Activated CD4-positive, alpha-beta T cell treated with anti-CD3 and anti-CD28 coated beads, Interleukin-2, amount 50 U/mL, for 48 hours (primary cell): ENCODE results near the gene ABCD2.
A peak's percentile ranks its signal among the peaks of the same experiment; 100 is the strongest.
"Not testable (repeated sequence)": the region's sequence is repeated elsewhere in the genome, so short reads cannot be mapped to it uniquely, and the experiment has no call there.

Experiments
- DNase-seq, 2 experiments: peaks; one replicate each; pipeline ENCODE4 v3.0.0-alpha.2; 2020

Gene ABCD2

DNA sequence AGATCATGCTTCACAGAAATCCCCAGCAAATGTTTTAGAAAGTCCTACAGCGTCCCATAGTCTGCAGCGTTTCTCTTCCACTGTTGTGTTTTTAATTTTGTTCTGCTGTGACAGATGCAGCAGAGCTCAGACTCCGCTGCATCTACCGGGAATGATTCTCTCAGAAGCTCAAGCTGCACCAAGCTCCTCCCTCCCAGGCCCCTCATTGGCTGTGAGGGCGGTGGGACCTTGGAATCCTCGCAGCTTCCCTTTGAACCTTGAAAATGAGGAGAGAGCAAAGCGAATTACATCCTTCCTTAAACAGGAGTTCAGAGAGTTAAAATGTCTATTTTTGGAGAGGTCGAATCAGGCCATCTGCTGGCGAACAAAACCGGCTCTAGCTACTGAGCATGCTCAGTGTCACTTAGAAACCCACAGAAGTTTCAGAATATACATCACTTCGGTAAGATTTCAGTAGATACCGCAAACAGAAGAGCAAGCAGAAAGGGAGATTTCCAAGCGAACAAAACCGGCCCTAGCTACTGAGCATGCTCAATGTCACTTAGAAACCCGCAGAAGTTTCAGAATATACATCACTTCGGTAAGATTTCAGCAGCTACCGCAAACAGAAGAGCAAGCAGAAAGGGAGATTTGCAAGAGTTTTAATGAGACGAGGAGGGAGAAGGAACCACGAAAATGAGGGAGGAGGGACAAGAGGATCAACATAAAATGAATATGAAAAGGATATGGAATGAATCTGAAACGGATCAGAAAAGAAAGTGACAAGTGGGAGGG, at the start of gene ABCD2:
Gene ABCD2, minus strand, starts transcription at position 144 of the 774 bp plus-strand sequence. CDS start 188 bp downstream, outside the sequence.
- DNase-seq: peak; percentile 63 to 69

DNA sequence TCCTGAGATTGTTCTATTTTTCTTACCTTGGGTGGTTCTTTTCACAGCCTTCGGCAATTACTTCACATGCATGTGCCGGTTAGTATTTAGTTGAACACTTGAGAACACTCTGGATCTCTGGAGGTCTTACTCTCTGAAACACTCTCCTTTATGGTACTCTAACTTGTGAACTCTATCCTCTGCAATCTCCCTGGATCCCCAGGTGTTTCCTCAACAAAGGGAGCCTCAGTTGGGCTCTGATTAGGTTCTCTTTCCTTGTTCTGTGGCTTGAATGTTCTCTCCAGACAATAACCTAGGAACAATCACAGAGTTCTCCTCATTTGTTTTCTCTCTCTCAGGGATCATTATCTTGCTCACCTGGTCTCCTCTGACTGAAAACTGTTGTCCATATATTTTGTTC, 40.5 kb upstream of the ABCD2 start:
- no peak for DNase-seq

GRCh38 chr12:39647383-39647782, 27.8 kb upstream of the ABCD2 start:
- DNase-seq: no peak

DNA sequence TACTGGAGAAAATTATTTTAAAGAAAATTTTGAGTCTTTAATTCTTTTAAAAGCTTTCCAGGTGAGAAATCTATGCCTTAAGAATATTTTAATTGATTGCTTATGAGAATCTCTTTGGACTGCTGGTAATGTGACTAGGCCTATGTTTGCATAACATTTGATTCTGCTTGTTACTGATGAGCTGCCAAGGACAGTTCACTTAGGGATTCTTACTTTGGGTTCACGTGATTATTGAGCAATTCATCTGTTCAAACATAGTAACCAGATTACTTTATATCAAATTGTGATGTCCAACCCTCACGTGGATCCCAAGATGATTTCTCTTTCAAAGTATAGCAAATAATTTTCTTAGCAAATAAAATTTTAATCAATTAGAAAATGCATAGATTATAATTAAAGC, 27.4 kb upstream of the ABCD2 start:
- DNase-seq: no peak

- DNase-seq: no peak
These were observed 23.4 kb upstream of the ABCD2 start for GRCh38 chr12:39643052-39643451.

DNA sequence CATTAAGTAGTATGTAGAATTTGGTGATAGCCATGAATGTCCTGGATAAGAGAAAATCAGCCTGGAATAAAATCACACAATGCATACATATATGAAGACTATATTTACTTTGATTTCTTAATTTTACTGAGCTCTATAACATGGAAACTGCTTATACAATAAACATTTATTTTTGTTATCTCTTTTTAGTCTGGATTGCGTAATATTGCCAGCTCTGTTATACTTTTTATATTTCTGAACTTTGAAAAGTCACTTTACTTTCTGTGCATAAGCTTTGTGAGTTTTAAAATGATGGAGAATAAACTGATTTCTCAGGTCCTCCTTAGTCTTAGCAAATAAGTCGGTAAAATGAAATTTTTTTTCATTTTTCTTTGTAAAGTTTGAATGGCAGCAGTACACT, 19.2 kb upstream of the ABCD2 start:
- no peak for DNase-seq

- DNase-seq: no peak
These were observed 18.6 kb upstream of the ABCD2 start for GRCh38 chr12:39638178-39638577.

GRCh38 chr12:39632670-39633069, 13.1 kb upstream of the ABCD2 start:
- no peak for DNase-seq

DNA sequence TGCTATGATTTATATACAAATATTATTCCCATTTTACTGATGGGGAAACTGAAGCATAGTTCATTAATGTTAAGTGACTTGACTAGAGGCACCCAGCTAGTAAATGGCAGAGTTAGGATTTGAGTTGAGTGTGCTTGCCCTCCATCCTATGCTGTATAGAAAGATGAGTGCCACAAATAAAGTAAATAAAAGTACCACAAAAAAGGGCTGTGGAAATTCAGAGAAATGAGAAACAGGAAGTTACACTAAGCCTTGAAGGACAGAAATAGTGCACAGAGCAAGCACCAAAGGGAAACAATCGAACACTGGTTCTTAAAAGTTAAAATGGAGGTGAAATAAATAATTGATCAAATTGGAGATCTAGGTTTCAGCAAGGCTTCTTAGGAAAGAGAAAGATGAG, 9.2 kb upstream of the ABCD2 start:
- DNase-seq: no peak

GRCh38 chr12:39627914-39628313, 8.3 kb upstream of the ABCD2 start:
- DNase-seq: no peak

DNA sequence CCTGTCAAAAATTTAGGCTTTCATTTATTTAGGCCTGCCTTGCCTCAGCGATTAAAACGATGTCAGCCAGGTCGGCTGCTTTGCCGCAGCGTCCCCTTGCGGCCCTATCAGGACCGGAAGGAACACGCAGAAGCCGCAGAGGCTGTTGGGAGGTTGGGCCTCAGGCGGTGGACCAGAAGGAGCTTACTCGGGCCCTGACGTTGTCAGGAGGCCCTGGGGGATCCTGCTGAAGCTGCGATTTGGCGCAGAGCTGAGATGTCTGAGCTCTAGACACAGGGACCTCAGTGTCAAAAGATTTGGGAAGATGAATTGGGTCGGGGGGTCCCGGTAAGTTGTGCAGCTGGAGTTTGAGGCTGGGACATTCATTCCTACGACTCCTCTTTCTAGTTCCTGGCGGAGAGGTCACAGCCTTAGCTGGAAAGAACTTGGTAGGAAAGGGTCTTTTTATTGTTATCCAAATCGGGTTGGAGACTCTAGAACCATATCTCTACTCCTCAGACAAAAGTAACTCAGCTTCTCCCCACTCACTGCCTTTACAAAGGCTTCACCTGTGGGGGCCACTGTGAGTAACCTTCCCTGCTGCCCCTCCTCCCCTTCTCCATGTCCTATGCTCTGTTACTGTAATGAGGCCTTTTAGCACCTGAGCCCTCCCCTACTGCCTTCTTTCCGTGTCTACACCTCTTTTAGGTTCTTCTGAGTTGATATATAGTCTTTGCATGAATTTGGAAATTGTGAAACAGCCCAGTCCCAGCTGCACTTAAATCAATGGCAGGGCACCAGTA, 6.6 kb upstream of the ABCD2 start:
- no peak for DNase-seq

DNA sequence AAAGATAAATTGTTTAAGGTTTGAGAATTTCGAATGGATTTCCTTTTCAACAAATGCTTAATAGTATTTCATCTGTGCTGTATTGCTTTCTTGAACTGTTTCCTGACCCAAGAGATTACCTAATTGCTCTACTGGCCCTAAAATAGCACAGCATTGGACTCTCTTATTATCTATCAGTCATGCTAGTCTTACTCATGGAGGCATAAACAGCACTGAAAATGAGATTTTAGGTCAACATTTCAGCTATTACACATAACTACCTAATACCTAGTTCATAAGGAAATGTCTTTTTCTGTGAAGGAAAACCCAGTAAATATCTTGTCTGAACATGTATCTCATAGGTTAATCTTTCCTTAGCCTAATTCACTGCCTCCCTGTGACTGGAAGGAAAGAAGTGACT, 4.3 kb upstream of the ABCD2 start:
- no peak for DNase-seq

DNA sequence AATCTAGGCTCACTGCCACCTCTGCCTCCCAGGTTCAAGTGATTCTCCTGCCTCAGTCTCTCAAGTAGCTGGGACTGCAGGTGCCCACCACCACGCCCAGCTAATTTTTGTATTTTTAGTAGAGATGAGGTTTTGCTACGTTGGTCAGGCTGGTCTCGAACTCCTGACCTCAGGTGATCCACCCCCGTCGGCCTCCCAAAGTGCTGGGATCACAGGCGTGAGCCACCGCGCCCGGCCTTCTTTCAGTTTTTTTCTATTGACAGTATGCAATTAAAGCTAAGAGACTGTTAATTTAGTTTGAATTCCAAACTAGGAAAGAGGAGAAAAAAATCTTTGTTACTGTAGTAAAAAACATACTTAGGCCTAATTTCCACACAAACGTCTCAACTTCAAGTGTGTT, 3.6 kb upstream of the ABCD2 start:
- DNase-seq: not testable (repeated sequence)

- DNase-seq: peak in 1 of 2 experiments; percentile 22
These were observed 2.7 kb upstream of the ABCD2 start for GRCh38 chr12:39622306-39622705.

DNA sequence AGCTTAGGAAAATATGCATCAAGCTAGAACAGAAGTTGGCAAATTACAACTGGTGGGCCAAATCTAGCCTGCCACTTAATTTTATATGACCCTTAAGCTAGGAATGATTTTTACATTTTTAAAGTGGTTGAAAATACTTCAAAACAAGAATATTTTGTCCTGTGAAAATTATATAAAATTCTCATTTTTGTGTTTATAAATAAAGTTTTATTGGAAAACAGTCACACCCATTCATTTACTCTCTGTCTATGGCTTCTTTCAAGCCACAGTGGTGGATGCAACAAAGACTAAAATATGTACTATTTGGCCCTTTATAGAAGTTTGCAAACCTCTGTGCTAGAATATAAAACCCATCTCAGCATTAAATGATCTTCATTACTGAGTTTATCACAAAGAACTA, 2.1 kb upstream of the ABCD2 start:
- no peak for DNase-seq

DNA sequence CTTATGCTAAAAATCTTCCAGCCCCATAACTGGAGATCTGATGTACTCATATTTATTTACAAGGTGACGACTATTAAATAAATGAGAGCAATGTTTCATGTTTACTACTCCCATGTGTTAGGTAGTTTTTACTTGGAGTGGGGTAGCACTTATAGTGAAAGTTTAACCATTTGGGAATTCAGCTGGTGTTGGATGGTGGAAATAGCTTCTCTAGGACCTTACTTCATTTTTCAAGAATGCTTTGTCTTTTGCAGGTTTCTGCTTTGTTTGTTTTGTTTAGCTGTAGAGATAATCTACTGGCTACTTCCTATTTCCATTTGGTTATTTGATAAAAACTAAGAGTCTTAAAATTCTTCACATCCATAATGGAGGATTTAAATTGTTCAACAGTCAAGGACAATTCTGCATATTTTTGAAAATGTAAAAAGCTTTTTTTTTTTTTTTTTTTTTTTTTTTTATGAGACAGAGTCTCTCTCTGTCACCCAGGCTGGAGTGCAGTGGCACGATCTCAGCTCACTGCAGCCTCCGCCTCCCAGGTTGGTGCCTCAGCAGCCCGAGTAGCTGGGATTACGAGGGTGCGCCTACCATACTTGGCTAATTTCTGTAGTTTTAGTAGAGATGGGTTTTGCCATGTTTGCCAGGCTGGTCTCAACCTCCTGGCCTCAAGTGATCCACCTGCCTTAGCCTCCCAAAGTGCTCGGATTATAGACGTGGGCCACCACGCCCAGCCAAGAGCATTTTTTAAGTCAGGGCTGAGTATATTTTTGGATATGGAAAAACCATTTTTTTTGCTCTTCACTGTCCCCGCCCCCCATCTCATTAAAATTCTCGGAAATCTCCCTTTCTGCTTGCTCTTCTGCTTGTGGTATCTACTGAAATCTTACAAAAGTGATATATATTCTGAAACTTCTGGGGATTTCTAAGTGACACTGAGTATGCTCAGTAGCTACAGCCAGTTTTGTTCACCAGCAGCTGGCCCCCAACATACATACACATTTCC, 1.4 kb upstream of the ABCD2 start:
- DNase-seq: peak; percentile 60 to 73

- peak in 1 of 2 experiments; percentile 27 for DNase-seq
These were observed 315 bp downstream of the ABCD2 start for GRCh38 chr12:39619316-39619659.

GRCh38 chr12:39618701-39619100, 902 bp downstream of the ABCD2 start:
- no peak for DNase-seq

- DNase-seq: no peak
These were observed 1.7 kb downstream of the ABCD2 start for GRCh38 chr12:39617887-39618286.

GRCh38 chr12:39616666-39617065, 2.9 kb downstream of the ABCD2 start:
- no peak for DNase-seq

GRCh38 chr12:39616251-39616650, 3.4 kb downstream of the ABCD2 start:
- DNase-seq: no peak

DNA sequence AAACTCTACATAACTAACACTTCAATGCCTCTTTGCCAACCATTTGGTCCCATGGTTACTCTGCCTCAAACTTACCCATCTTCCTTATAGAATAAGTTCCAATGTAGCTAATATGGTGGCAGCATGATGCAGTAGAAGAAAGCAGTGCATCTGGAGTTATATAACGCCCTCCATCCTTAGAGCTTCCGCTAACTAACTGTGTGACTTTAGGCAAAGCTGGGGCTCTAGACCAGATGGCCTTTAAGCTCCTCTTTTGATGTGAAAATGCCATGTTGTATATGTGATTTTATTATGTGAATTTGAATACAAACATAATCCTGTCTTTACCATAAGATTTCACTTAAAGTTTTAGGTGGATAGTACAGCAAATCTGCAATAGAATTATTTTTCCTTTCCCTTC, 6.1 kb downstream of the ABCD2 start:
- DNase-seq: no peak

GRCh38 chr12:39612250-39612649, 7.4 kb downstream of the ABCD2 start:
- DNase-seq: no peak
